ENCODE data around the gene KRT75. TPM values are rescaled to one million over a fixed set of nuclear protein-coding genes. Genes with fewer than 3 reads are reported as not detected.

KRT75 gene
- total RNA-seq, 1 experiment from 2014 or later = not detected

DNA sequence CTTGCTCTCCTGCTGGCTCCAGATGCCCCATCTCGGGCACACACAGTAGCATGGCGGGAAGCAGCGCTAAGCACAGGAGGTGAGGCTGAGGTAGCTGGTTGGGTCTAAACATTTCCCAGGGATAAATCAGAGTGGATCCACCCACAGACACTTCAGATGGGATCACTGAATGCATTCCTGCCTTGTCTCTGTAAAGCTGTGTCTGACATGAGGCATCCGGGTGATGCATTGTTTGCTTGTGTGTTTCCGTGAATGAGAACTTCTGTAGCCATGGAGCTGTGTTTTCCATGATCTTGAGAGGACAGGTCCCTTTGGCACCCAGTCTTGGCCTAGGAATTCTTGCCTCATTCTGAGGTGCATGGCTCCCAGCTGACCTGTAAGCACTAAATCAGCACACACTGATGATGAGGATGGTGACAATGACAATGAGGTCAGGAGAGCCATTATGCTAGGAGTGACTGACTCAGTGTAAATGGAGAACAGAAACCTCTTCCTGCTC lies 6.7 kb upstream of the KRT75 start:
- DNase-seq (ENCODE audit: extremely low read depth, low read depth) = no peak

DNA sequence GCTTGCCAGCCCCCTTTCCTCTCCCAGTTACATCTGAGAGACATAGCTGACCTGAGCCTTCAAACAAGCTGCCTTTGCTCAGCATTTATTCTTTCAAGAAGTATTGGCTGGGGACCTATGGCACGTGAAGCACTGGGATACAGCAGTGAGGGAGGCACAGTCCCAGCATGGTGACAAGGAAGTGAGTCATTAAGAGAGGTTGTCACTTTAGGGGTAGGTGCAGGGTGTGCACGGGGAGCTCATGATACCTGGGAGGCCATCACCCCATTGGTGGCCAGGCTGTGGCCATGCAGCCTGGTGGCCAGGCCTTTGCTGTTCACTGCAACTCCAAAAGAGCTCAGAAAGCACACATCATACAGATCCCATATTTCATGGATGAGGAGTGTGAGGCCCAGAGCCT lies 5.7 kb upstream of the KRT75 start:
- DNase-seq (ENCODE audit: extremely low read depth, low read depth) = no peak

DNA sequence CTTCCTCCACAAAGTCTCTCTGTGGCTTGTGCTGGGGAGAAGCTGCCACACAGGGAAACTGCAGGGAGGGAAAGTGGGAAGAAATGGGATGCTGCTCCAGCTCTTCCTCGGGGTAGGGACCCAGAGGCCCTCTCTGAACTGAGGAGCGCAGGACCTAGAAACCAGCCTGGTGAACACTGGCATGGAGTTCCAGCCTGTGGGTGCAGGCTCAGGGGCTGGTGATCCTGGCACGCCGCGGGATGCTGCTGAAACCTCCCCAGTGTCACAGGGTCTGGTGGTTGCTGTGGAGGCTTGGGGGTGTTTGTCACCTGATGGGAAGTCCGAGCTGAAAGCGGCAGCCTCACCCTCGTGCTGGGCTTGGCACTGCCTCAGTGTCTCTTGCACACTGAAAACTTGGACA lies 5.2 kb upstream of the KRT75 start:
- DNase-seq (ENCODE audit: extremely low read depth, low read depth) = no peak

DNA sequence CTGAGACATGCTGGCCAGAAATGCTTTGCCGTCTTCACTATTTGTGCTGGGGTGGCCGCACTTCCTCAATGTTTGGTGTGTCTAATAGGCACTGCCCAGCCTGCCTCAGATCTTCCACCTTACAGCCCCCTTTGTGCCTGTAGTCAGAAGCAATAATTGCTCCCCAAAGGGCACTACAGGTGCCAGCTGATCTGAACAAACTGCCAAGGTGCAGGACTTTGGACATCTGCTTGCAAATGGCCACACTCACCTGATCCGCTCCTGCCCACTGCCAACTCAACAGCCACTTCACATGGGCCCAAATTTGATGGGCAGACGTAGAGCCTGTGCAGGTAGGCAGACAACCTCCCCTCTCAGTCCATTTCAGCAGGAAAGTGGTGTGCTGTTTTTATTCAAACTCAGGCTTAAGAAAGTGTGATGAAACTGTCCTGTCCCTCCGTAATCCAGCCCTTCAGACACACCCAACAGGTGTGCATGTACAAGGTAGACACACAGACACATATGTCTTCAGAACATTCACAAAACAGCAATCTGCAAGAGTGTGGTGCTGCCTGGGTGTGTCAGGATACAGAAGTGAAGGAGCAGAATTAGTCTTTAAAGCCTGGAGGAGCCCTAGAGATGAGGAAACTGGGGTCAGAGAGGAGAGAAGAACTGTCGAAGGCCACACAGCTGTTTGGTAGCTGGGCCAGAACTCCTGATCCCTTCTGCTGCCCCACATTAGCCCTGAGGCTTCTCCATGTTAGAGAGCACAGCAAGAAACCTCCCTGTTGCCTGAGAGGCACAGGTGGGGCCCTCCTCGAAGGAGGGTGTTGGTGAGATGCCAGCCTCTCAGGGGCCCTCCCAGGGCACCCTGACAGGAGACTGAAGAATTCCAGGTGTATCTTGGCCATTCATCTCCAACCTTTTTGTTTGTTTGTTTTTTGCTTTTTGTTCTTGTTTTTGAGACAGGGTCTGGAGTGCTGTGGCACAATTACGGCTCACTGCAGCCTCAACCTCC lies 4.4 kb upstream of the KRT75 start:
- DNase-seq (ENCODE audit: extremely low read depth, low read depth) = no peak

DNA sequence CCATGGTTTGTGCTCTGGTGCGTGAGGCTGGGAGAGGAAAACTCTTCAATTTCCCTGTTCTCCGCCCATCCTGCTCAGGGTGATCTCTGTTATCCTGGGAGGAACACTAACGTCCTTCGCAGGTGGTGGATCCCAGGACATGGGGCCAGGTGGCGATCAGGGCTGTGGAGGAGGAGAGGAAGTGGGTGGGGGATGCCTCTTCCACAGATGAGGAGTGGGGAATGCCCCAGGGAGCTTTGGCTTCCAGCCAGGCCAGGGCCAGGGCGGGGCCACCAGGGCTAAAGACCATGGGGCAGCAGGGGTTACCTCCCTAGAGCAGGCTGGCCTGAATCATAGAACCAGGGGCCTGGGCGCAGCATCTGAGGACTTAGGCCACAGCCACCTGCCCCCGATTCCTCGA lies 3.3 kb upstream of the KRT75 start:
- DNase-seq (ENCODE audit: extremely low read depth, low read depth) = no peak

DNA sequence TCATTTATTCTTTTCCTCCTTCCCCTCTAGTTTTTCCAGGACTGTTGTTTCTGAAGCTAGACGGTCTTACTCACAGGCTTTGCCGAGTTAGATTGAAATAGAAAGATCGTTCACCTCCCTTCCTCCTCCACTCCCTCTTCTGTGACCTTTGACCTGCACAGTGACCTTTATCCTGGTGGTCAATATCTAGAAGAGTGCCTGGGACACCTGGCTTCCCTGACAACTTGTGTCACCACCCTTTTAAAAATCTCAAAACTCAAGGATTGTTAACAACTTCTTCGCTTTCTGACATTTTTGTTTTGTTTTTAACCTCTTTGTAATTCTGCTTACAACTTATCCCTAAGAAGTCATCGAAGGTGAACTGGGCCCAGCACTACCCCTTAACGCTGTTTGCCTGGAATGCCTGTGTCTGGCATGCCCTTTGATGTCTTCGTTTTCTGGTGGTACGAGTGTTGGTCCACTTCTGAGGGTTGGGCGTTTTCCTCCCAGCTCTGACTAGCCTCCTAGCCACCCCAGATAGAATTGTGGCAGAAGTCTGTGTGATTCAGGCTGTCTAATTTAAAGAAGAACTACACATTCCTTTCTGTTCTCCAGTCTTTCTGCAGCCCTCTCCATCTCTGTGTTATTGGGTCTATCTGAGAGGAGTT lies 2.8 kb upstream of the KRT75 start:
- no peak for DNase-seq (ENCODE audit: extremely low read depth, low read depth)

DNA sequence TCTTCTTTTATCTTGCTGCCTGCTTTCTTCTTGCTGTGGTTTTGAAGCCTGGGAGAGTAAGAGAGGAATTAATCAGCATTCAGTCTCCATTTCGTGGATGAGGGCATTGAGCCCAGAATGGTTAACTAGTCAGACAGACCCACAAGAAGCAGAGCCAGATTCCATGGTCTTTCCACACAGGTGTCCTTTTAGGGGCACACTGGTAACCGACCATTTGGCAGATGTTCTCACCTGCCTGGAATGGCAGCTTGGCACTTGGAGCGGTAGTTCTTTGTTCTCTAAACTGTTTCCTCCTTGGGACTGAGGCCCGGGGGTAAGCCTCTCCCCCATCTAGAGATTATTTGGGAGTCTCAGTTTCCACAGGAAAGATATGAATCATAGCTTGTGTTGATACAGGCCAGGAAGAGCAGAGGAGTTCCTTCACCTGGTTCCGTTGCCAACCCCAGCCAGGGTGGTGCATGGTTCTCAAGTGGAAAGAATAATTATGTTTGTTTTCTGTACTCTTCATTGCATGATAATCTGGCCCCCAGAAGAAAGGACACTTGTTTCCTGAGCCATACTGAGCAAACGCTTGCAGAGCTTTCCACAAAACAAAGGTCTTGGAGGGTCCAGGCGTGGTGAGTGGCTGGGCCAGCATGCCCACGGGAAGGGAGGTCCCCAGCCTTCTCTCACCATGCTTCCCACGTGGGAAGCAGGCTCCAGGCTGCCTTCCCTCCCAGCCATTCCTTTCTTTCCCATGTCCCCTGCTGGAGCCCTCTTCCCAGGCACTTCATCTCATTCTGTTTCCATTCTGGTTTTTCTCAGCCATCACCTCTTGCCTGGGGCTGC lies 2.0 kb upstream of the KRT75 start:
- no peak for DNase-seq (ENCODE audit: extremely low read depth, low read depth)

DNA sequence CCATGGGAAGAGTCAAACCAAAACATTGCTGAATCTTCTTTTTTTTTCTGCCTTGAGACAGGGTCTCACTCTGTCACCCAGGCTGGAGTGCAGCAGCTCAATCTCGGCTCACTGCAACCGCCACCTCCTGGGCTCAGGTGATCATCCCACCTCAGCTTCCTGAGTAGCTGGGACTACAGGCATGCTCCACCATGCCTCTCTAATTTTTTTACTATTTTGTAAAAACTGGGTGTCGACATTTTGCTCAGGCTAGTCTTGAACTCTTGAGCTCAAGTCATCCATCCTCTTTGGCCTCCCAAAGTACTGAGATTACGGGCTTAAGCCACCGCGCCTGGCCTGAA lies 1.5 kb upstream of the KRT75 start:
- no peak for DNase-seq (ENCODE audit: extremely low read depth, low read depth)

DNA sequence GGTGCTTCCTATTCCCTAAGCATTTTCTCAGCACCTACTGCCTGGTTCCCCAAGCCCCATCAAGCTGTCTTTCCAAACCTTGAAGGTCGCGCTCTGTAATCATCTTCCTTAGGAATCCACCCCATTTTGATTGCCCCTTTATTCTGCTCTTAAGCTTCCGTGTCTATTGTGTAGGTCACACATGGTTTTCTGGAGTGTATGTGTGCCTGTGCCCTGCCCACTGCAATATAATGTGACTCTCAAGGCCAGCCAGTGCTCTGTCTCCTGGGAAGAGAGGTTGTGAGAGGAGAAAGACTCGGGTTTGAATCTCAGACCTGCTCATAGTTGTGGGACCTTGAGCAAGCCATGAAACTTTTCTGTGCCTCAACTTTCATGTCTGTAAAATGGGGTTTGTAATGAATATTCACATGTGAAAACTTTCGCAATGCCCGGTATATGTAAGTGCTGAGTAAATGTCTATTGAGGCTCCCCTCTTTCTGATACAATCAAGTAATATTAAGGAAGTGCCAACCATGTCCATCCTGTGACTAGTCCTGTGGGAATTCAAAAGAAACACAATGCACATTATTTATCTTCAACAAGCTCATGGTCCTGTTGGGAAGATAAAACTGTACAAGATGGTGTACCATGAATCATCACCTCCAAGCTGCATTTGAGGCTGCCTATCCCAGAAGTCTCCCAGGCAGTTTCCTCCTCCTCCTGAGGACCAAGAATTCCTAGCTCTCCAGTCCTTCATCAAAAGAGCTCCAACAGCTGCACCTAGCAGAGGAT lies 774 bp upstream of the KRT75 start:
- DNase-seq (ENCODE audit: extremely low read depth, low read depth) = no peak

DNA sequence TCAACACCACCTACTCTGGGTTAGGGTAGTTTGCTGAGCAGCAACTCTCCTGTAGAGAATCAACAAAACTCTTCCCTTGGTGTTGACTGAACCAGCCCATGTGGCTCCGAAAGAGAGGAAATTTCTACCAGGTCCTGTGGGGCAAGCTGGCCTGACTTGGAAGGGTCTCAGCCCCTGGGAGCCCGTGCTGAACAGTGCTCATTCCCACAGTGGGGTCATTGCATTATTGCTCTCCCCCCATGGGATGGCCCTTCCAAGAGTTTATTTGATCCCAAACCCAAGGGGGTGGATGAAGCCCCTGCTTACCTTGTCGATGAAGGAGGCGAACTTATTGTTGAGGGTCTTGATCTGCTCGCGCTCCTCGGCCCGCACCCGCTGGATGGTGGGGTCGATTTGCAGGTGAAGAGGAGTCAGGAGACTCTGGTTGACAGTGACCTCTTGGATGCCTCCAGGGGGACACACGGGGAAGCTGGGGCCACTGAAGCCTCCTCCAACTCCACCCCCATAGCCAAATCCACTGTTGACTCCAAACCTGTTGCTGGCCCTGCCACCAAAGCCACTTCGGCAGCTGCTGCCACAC lies 580 bp downstream of the KRT75 start:
- DNase-seq (ENCODE audit: extremely low read depth, low read depth) = no peak

DNA sequence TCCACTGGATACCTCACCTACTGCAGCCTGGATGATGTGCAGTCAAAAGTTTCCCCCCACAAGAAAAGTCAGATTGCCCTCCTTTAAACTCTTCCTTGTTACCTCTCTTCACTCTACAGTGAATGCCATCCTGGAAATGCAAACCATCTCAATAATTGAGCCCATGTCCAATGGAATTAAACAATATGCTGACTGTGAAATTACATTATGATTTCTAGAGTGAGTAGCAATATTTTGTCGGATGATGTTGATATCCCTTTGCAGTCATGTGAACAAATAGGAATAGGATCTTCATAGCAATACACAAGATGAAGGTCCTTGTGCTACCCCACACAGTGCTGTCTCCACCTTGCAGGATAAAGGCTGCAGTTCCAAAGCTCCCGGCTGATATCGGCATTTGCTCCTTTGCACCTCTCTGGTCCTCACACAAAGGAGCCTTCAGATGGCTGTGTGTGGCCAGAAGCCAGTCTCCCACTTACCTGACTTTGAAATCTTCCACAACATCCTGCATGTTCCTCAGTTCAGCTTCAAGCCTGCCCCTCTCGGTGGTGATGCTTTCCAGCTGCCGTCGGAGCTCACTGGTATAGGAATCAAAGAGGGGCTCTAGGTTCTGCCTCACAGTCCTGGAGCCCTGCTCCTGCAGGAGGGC lies 1.5 kb downstream of the KRT75 start:
- DNase-seq (ENCODE audit: extremely low read depth, low read depth) = no peak

DNA sequence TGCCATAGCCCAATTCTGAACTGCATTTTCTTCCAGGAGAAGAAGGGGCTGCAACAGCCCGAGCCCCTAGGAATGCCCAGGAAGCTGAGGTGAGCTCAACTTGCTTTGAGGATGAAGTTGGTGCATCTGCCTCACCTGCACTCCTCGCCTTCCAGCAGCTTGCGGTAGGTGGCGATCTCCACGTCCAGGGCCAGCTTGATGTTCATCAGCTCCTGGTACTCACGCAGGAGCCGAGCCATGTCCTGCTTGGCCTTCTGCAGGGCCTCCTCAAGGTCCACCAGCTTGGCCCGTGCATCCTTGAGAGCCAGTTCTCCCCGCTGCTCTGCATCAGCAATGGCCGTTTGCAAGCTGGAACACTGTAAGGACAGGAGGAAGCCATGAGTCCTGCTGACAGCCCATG lies 6.0 kb downstream of the KRT75 start:
- no peak for DNase-seq (ENCODE audit: extremely low read depth, low read depth)

DNA sequence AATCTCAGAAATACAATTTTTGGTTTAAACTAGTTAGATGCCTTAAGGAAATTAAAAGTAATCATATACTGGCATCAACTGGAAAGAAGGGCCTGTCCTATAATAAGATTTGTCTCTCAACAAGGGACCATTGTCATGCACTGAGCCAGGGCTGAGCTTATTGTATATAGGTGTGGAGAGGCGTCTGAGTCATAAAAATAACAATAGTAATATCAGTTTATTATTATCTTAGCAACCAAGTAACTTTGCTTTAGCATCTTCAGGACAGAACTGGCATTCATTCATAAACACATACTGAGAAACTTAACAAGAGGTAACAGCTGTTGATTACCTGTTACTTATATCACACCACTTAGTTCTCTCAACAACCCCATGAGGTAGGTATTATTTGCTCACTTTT lies 7.1 kb downstream of the KRT75 start:
- no peak for DNase-seq (ENCODE audit: extremely low read depth, low read depth)

DNA sequence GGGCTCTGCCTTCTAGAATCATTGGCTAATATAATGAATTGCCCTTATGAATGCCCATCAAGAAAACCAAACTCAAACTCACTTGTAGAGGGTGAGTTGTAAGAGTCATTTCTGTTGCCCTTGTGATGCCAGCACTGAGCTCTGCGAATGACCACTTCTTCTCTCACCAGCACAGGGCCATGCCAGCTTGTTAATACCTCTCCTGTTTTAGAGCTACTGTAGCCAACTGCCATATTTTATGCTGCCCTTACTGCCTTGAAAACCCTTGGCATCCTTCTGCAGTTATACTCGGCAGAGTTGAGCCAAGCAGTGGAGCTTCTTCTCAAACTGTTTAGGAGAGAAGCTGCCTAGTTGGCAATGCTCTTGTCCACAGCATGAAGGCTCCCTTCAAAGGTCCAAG lies 8.1 kb downstream of the KRT75 start:
- DNase-seq (ENCODE audit: extremely low read depth, low read depth) = no peak

DNA sequence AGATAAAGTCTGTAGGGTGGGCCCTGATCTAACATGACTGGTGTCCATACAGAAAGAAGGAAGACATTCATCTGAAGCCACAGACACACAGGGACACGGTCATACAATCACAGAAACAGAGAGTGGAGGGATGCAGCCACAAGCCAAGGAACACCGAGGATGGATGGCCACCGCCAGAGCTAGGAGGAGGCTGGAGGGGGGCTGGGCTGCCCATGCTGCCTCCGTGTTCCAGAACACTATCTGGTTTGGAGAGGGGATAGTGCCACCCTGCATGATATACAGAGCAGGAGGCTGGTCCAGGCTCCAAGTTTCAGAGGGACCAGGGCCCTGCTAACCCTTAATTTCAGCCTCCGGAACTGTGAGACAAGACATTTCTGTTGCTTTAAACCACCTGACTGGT lies 8.7 kb downstream of the KRT75 start:
- DNase-seq (ENCODE audit: extremely low read depth, low read depth) = no peak

DNA sequence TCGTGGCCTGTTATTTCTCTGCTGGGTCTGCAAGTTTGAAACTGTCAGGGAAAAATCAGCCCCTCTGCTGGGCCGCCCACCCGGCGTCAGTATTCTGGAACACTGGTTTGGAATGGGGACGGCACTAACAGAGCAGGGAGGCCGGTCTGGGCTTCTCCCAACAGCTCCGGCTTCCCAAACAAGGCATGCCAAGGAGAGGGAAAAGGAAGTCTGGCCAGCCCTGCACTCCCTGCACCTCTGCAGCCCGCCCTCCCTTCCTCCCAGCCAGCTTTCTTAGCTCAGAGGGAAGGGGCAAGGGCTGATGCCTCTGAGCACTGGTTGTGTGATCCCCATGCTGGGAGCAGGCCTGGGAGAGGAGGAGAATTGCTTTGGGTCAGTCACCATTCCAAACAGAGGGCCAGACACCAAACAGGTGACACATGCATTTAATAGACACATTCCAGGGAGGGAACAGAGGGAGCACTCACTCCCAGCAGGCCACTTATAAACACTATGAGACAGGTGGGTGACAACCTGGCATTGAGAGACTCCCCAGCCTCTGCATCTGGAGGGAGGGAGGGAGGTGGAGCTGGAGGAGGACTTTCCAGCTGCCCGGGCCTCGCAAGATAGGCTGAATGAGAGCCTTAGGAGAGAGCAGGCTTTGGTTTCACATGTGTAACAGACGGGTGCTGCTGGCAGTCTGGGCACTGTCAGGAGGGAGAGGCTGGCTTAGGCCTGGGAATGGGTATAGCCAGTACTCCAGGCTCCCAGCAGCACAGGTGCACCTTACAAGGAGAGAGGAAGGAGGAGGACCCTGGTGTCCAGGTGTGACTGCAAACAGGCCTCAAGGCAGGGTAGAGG lies 10.3 kb downstream of the KRT75 start:
- DNase-seq (ENCODE audit: extremely low read depth, low read depth) = no peak

DNA sequence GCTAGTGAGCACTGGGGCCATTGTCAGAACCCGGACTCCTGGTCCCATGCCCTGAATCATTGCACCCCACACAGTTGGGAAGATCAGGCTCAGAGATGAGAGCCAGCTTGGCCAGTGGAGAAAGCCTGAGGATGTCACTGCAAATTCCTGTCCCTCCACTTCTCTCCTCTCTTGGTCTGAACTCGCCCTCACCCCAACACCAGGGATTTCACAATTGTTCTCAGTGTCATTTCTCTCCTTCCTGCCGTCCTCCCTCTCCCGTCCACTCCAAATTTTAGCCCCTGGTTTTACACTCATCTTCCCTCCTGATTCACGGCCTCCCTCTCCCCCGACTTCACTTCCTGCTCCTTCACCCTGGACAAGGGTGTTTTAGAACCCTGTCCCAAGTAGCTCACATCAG lies 11.1 kb downstream of the KRT75 start:
- no peak for DNase-seq (ENCODE audit: extremely low read depth, low read depth)

DNA sequence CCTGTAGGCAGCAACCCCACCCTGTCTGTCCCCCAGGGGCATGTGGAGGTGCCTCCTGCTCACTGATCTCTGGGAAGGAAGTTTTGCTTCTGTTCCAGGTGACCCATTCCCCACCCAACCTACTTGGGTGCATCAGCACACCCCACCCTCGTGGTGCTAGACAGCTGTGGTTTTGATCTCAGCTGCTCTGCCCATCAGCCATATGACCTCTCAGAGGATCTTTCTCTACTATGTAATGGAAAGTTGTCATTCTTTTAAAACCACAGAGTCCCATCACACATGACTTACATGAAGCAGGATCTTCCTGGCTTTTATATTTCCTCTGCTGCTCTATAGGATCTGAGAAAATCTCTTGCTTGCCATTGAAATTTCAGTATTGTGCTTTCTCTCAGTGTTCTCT lies 14.5 kb downstream of the KRT75 start:
- no peak for DNase-seq (ENCODE audit: extremely low read depth, low read depth)
